Karpas-422 (cell line): ENCODE data around the gene CDK14. TPM values are rescaled to one million over a fixed set of nuclear protein-coding genes. Genes with fewer than 3 reads are reported as not detected.
A peak's percentile ranks its signal among the peaks of the same experiment; 100 is the strongest.
"Not testable (repeated sequence)": the region's sequence is repeated elsewhere in the genome, so short reads cannot be mapped to it uniquely, and the experiment has no call there.

Experiments
- DNase-seq: peaks from one replicate; pipeline ENCODE4 v3.0.0-alpha.2; 2015
- H2AFZ ChIP-seq: fragments of 200-600 bp; sonication (generic); 2 replicates; pipeline ENCODE4 v1.6.1; 2014; ENCODE audit warnings: antibody characterized with exemption, low read length, mixed read lengths
- H3K27ac ChIP-seq: fragments of 200-600 bp; sonication (generic); 2 replicates; pipeline ENCODE4 v1.5.1; 2014; ENCODE audit warnings: mild to moderate bottlenecking, low read length, moderate library complexity
- H3K27me3 ChIP-seq: fragments of 200-600 bp; sonication (generic); 2 replicates; pipeline ENCODE4 v1.6.1; 2014; ENCODE audit warnings: low read length, mixed read lengths
- H3K36me3 ChIP-seq: fragments of 200-600 bp; sonication (generic); 2 replicates; pipeline ENCODE4 v1.6.1; 2014; ENCODE audit warnings: low read length, mixed read lengths; ENCODE audit not compliant: insufficient read depth
- H3K4me1 ChIP-seq: fragments of 200-600 bp; sonication (generic); 2 replicates; pipeline ENCODE4 v1.6.1; 2014; ENCODE audit warnings: mild to moderate bottlenecking, low read length, mixed read lengths
- H3K4me2 ChIP-seq: fragments of 200-600 bp; sonication (generic); 2 replicates; pipeline ENCODE4 v1.6.1; 2014; ENCODE audit warnings: low read length, low read depth, mild to moderate bottlenecking; ENCODE audit not compliant: poor library complexity, severe bottlenecking
- H3K4me3 ChIP-seq: fragments of 200-600 bp; sonication (generic); 2 replicates; pipeline ENCODE4 v1.5.1; 2014; ENCODE audit warnings: mild to moderate bottlenecking, antibody characterized with exemption, low read length, mixed read lengths
- H3K79me2 ChIP-seq: fragments of 200-600 bp; sonication (generic); 2 replicates; pipeline ENCODE4 v1.6.1; 2014; ENCODE audit warnings: mild to moderate bottlenecking, low read length, mixed read lengths
- H3K9ac ChIP-seq: fragments of 200-600 bp; sonication (generic); 2 replicates; pipeline ENCODE4 v1.6.0; 2014; ENCODE audit warnings: low read length
- H3K9me2 ChIP-seq: fragments of 200-600 bp; sonication (generic), shearing (Covaris generic); replicated peaks from 2 replicates; pipeline ENCODE4 v1.6.0; 2014; ENCODE audit warnings: mild to moderate bottlenecking, low read length, moderate library complexity; ENCODE audit not compliant: insufficient read depth
- H3K9me3 ChIP-seq: fragments of 300-700, 200-600 bp; sonication (generic); 2 replicates; pipeline ENCODE4 v1.6.1; 2014; ENCODE audit warnings: low read length, mixed read lengths
- H4K20me1 ChIP-seq: fragments of 200-600 bp; sonication (generic); 2 replicates; pipeline ENCODE4 v1.6.1; 2014; ENCODE audit warnings: mild to moderate bottlenecking, antibody characterized with exemption, low read length, low read depth; ENCODE audit not compliant: insufficient read depth
- total RNA-seq: library from RNA; depleted of rRNA; stranded (reverse); fragments of >200 nt; shearing (Covaris generic); gene quantifications from 2 replicates; pipeline ENCODE4 v1.2.3, GENCODE V29; 2014; ENCODE audit warnings: low replicate concordance

Gene CDK14
- total RNA-seq, 1 experiment from 2014 or later, result 121 TPM

DNA sequence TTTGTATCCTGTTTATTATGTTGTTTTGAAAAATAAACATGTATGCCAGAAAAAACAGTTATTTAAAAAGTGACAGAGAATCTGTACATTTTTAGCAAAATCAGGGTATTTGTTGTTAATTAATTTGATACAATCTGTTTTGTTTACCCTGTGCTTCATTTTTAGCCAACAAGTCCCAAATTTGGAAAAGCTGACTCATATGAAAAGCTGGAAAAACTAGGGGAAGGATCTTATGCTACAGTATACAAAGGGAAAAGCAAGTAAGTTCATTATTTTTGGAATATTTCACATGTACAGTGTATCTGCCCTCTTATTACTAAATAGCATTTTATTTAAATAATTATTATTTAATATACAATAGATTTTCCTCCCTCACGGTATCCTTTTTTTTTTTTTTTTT lies 151.4 kb downstream of the CDK14 start:
- peaks cover 29% of the 10 kb centered on the region for H3K36me3 ChIP-seq
- peaks cover 68% of the 10 kb centered on the region for H3K4me1 ChIP-seq

DNA sequence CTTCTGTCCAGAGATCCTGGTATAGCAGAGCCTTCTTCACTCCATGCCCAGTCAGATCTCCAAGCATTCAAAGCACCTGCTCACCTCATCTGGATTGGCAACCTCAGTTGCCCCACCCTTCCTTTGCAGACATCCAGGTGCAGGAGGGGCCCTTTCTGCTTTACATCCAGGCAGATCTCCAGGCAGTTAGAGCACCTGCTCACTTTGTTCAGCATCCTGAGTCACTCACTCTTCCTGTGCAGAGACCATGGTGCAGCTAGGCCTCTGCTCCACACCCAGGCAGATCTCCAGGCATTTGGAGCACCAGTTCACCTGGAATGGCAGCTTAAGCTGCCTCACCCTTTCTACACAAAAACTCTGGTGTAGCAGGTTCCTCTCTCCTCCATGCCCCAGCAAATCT lies 153.1 kb downstream of the CDK14 start:
- Histone ChIP-seq H3K9me3 (no peaks in the 10 kb centered on the region), H3K79me2 (peaks cover 65% of the 10 kb centered on the region), H3K27me3 (no peaks in the 10 kb centered on the region), H3K4me1 (peaks cover 86% of the 10 kb centered on the region), H4K20me1 (no peaks in the 10 kb centered on the region), H3K27ac (peak overlapping the region; percentile 93), H2AFZ (no peak overlapping the region), H3K4me2 (peak overlapping the region; percentile 15), H3K9me2 (no peaks in the 10 kb centered on the region), H3K4me3 (0 out of 2 replicates have a peak overlapping the region, but pooled peaks have one; percentile 23), H3K36me3 (peaks cover 26% of the 10 kb centered on the region), H3K9ac (peak overlapping the region; percentile 48)
- peak; percentile 44 for DNase-seq

More for the DNA sequence above, 151.4 kb downstream of the CDK14 start:
- peak overlapping the region; percentile 93 for H3K27ac ChIP-seq
- no peak overlapping the region for H3K4me3 ChIP-seq
- no peak overlapping the region for H3K4me2 ChIP-seq
- H3K79me2 ChIP-seq, result peaks cover 72% of the 10 kb centered on the region
- no peaks in the 10 kb centered on the region for H3K9me3 ChIP-seq
- DNase-seq, result no peak
- no peak overlapping the region for H3K9ac ChIP-seq
- H3K9me2 ChIP-seq, result no peaks in the 10 kb centered on the region
- no peaks in the 10 kb centered on the region for H3K27me3 ChIP-seq
- no peaks in the 10 kb centered on the region for H4K20me1 ChIP-seq
- H2AFZ ChIP-seq, result no peak overlapping the region

DNA sequence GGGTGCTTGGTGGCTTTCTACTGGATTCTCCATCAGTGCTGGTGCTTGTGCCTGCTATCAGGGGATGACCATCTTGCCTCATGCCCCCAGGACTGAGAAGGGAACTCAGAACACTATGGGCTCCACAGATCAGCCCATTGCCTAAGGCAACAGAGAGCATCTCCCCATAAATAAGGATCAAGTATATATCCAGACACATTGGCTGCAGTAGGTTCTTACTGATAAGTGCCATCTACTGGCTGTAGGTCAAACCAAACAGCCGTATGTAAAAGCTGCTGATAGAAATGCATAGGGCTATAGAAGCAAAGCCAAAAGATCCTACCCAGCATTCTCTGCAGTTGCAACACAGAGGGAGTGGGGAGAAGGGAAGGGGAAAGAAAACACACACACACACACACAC lies 153.7 kb downstream of the CDK14 start:
- no peaks in the 10 kb centered on the region for H3K9me3 ChIP-seq
- no peaks in the 10 kb centered on the region for H3K27me3 ChIP-seq
- peak overlapping the region; percentile 93 for H3K27ac ChIP-seq
- peak; percentile 85 for DNase-seq
- peak overlapping the region; percentile 48 for H3K9ac ChIP-seq
- no peaks in the 10 kb centered on the region for H3K9me2 ChIP-seq
- H3K4me2 ChIP-seq, result peak overlapping the region; percentile 15
- no peaks in the 10 kb centered on the region for H4K20me1 ChIP-seq
- peaks cover 65% of the 10 kb centered on the region for H3K79me2 ChIP-seq
- H2AFZ ChIP-seq, result no peak overlapping the region
- peaks cover 91% of the 10 kb centered on the region for H3K4me1 ChIP-seq
- H3K36me3 ChIP-seq, result peaks cover 26% of the 10 kb centered on the region
- 0 out of 2 replicates have a peak overlapping the region, but pooled peaks have one; percentile 23 for H3K4me3 ChIP-seq

DNA sequence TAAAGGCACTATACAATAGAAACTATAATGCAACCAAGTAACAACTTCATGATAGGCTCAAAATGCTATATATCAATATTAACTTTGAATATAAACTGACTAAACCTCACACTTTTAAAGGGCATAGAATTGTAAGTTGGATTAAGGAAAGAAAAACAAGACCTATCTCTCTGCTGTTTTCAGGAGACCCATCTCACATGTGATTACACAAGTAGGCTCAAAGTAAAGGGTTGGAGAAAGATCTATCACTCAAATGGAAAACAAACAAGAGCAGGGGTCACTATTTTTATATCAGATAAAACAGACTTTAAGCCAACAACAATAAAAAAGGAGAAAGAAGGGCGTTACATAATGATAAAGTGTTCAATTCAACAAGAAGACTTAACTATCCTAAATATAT lies 155.5 kb downstream of the CDK14 start:
- H3K79me2 ChIP-seq, result peaks cover 59% of the 10 kb centered on the region
- no peaks in the 10 kb centered on the region for H3K9me3 ChIP-seq
- H4K20me1 ChIP-seq, result no peaks in the 10 kb centered on the region
- H3K9me2 ChIP-seq, result no peaks in the 10 kb centered on the region
- no peak overlapping the region for H3K9ac ChIP-seq
- H3K36me3 ChIP-seq, result peaks cover 30% of the 10 kb centered on the region
- peak overlapping the region; percentile 93 for H3K27ac ChIP-seq
- H3K4me2 ChIP-seq, result no peak overlapping the region
- no peak overlapping the region for H3K4me3 ChIP-seq
- H3K4me1 ChIP-seq, result peaks cover 99% of the 10 kb centered on the region
- no peaks in the 10 kb centered on the region for H3K27me3 ChIP-seq
- H2AFZ ChIP-seq, result no peak overlapping the region
- DNase-seq, result peak; percentile 39

DNA sequence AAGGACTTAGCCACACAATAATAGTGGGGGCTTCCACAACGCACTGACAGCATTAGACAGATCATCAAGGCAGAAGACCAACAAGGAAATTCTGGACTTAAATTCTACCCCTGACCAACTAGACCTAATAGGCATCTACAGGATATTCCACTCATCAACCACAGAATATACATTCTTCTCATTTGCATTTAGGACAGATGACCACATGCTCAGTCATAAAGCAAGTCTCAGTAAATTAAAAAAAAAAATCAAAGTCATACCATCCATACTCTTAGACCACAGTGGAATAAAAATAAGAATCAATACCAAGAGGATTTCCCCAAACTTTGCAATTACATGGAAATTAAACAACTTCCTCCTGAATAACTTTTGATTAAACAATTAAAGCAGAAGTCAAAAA lies 155.9 kb downstream of the CDK14 start:
- Histone ChIP-seq H3K9ac (no peak overlapping the region), H3K27ac (peak overlapping the region; percentile 93), H3K9me3 (no peaks in the 10 kb centered on the region), H3K4me2 (peak overlapping the region; percentile 5), H4K20me1 (no peaks in the 10 kb centered on the region), H3K36me3 (peaks cover 30% of the 10 kb centered on the region), H2AFZ (no peak overlapping the region), H3K9me2 (no peaks in the 10 kb centered on the region), H3K4me1 (peaks cover 99% of the 10 kb centered on the region), H3K27me3 (no peaks in the 10 kb centered on the region), H3K4me3 (no peak overlapping the region), H3K79me2 (peaks cover 54% of the 10 kb centered on the region)
- DNase-seq, result no peak

DNA sequence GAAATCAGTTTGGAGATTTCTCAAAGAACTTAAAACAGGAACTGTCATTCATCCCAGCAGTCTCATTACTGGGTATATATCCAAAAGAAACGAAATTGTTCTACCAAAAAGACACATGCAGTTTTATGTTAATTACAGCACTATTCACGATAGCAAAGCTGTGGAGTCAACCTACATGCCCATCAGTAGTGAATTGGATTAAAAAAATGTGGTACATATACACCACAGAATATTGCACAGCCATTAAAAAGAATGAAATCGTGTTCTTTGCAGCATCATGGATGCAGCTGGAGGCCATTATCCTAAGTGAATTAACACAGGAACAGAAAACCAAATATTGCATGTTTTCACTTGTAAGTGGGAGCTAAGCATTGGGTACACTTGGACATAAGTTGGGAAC lies 158.9 kb downstream of the CDK14 start:
- Histone ChIP-seq H4K20me1 (no peaks in the 10 kb centered on the region), H3K4me3 (no peak overlapping the region), H3K9me3 (no peaks in the 10 kb centered on the region), H3K79me2 (peaks cover 56% of the 10 kb centered on the region), H3K36me3 (peaks cover 12% of the 10 kb centered on the region), H3K4me1 (peaks cover 99% of the 10 kb centered on the region), H3K4me2 (peak overlapping the region; percentile 57), H3K27me3 (no peaks in the 10 kb centered on the region), H3K9me2 (no peaks in the 10 kb centered on the region), H2AFZ (no peak overlapping the region), H3K9ac (peak overlapping the region; percentile 2; the same call in 1 of the 2 replicates), H3K27ac (peak overlapping the region; percentile 93)
- peak; percentile 80 for DNase-seq

DNA sequence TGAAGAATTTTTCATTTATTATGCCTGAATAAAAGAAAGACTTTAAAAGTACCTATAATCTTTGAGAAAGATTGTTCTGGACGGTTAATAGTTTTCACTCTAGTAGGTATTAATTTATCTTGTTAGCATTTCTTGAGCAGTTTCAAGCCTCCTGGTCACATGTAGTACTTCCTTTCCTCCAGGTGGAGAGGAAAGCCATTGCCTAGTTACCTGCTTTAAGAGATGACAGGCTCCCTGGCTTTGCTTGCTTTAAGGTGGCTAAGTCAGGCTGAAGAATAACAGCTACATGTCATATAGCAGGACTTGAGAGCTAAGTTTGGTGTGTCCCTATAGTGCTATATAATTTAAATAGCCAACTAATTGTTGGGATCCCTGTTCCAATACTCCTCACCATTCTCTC lies 160.2 kb downstream of the CDK14 start:
- Histone ChIP-seq H3K4me2 (peak overlapping the region; percentile 52), H3K27me3 (no peaks in the 10 kb centered on the region), H3K4me1 (peaks cover 99% of the 10 kb centered on the region), H4K20me1 (no peaks in the 10 kb centered on the region), H3K9ac (peak overlapping the region; percentile 59), H3K9me3 (no peaks in the 10 kb centered on the region), H2AFZ (no peak overlapping the region), H3K27ac (peak overlapping the region; percentile 93), H3K79me2 (peaks cover 58% of the 10 kb centered on the region), H3K36me3 (peaks cover 4% of the 10 kb centered on the region), H3K9me2 (no peaks in the 10 kb centered on the region), H3K4me3 (peak overlapping the region; percentile 3; the same call in 1 of the 2 replicates)
- peak; percentile 71 for DNase-seq

DNA sequence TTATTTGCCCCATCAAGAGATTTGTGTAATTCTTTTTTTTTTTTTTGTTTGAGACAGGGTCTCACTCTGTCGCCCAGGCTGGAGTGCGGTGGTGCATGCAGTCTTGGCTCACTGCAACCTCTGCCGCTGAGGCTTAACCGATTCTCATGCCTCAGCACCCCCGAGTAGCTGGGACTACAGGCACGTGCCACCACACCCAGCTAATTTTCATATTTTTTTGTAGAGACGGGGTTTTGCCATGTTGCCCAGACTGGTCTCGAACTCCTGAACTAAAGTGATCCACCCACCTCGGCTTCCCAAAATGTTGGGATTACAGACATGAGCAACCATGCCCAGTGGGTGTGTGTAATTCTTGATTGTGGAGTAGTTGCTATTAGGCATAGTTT lies 161.4 kb downstream of the CDK14 start:
- DNase-seq, result peak; percentile 96
- H3K9ac ChIP-seq, result peak overlapping the region; percentile 59
- peaks cover 64% of the 10 kb centered on the region for H3K79me2 ChIP-seq
- H4K20me1 ChIP-seq, H3K36me3 ChIP-seq, H3K9me2 ChIP-seq, H3K27me3 ChIP-seq, H2AFZ ChIP-seq, H3K9me3 ChIP-seq, H3K4me3 ChIP-seq: not testable (repeated sequence)
- H3K4me2 ChIP-seq, result peak overlapping the region; percentile 52
- peaks cover 99% of the 10 kb centered on the region for H3K4me1 ChIP-seq
- peak overlapping the region; percentile 93 for H3K27ac ChIP-seq
